Ascending aorta (tissue), 2 donors: ENCODE results near the gene VANGL2. TPM values are rescaled to one million over a fixed set of nuclear protein-coding genes. Genes with fewer than 3 reads are reported as not detected.

Experiments
- DNase-seq, 2 donors: peaks; one replicate each; pipeline ENCODE4 v3.0.0-alpha.2; 2019; ENCODE audit warnings: low spot score in 2 of 2
- H3K27ac ChIP-seq, 2 donors: fragments of 200-600 bp; sonication (generic); one replicate each; pipeline ENCODE4 v1.5.1; 2016 to 2017; ENCODE audit warnings: mild to moderate bottlenecking in 1 of 2
- H3K27me3 ChIP-seq: fragments of 200-600 bp; sonication (generic); one replicate; pipeline ENCODE4 v1.5.1; 2017
- H3K36me3 ChIP-seq, 2 donors: fragments of 200-600 bp; sonication (generic); one replicate each; pipeline ENCODE4 v1.5.1; 2016
- H3K4me1 ChIP-seq, 2 donors: fragments of 200-600 bp; sonication (generic); one replicate each; pipeline ENCODE4 v1.5.1; 2016 to 2017; ENCODE audit warnings: mild to moderate bottlenecking in 1 of 2
- H3K4me3 ChIP-seq, 2 donors: fragments of 200-600 bp; sonication (generic); one replicate each; pipeline ENCODE4 v1.5.1; 2016 to 2017; ENCODE audit warnings: mild to moderate bottlenecking in 1 of 2
- H3K9me3 ChIP-seq, 2 donors: fragments of 200-600 bp; sonication (generic); one replicate each; pipeline ENCODE4 v1.5.1; 2016
- intact Hi-C: fragments of 100-400 bp; cut with DNase I; formaldehyde crosslinking; loops from one replicate; pipeline ENCODE4 v1.15.1; 2023
- total RNA-seq: library from RNA; depleted of rRNA; stranded (reverse); fragments of >200 nt; gene quantifications from one replicate; pipeline ENCODE4 v1.1.0, GENCODE V29; 2016
- TF ChIP-seq, protein P1 (sequence below), 3 experiments: fragments of 200-600 bp in 2 of 3; fragments of 450-650 bp in 1 of 3; sonication (generic) in 2 of 3; IDR thresholded peaks; one replicate each; pipeline ENCODE4 v1.5.1; 2016 to 2019; ENCODE audit warnings: antibody characterized with exemption in 3 of 3, mild to moderate bottlenecking in 1 of 3, moderate library complexity in 1 of 3

The VANGL2 gene
- total RNA-seq, 1 donor from 2014 or later: 0.96 TPM

DNA sequence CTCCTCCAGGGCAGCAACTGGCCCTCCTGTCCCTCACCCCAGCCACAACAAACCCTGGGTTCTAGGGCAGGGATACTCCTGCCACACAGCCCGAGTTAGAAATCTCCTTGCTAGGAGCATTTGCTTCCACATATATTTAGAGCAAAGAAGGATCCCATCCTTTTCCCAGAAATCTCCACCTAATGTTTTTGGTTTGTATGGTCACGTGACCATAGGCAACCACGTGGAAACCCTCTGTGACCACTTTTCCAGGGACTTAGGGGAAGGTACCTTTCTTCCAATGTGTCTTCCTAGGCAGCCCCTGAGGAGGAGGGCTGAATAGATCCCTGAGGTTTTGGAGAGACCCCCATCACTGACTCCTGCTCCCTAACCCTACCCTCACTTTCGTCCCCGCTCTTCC, 25.5 kb downstream of the VANGL2 start:
- no peak overlapping the region for H3K27ac ChIP-seq
- no peaks in the 10 kb centered on the region for H3K27me3 ChIP-seq
- peak in 1 of 2 donors; percentile 13 for DNase-seq
- no peaks in the 10 kb centered on the region for H3K9me3 ChIP-seq
- TF ChIP-seq, protein P1, sequence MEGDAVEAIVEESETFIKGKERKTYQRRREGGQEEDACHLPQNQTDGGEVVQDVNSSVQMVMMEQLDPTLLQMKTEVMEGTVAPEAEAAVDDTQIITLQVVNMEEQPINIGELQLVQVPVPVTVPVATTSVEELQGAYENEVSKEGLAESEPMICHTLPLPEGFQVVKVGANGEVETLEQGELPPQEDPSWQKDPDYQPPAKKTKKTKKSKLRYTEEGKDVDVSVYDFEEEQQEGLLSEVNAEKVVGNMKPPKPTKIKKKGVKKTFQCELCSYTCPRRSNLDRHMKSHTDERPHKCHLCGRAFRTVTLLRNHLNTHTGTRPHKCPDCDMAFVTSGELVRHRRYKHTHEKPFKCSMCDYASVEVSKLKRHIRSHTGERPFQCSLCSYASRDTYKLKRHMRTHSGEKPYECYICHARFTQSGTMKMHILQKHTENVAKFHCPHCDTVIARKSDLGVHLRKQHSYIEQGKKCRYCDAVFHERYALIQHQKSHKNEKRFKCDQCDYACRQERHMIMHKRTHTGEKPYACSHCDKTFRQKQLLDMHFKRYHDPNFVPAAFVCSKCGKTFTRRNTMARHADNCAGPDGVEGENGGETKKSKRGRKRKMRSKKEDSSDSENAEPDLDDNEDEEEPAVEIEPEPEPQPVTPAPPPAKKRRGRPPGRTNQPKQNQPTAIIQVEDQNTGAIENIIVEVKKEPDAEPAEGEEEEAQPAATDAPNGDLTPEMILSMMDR (IDR thresholded peaks at IDR 0.05): no peak
- H3K36me3 ChIP-seq: no peaks in the 10 kb centered on the region
- H3K4me1 ChIP-seq: no peaks in the 10 kb centered on the region
- H3K4me3 ChIP-seq: no peak overlapping the region
- intact Hi-C loops: no loop called here

DNA sequence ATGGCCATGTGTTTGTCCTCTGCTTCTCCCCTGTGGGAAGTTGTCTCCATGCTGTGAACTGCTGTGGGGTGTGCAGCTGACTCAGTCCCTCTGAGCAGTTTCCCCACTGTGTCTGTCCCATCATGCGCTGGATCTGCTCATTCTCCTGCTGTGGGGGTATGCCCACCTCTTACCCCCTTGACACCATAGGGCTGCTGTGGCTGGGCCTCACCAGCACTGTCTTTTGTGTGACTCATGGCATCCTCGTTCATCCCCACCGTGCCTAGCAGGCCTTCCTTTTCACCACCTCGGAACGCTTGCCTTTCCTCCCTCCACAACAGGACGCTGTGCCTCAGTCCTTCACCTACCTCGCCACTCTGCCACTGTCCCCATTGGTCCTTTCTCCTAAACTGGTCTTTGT, 27.3 kb downstream of the VANGL2 start:
- Histone ChIP-seq H3K9me3 (no peaks in the 10 kb centered on the region), H3K36me3 (no peaks in the 10 kb centered on the region), H3K27me3 (no peaks in the 10 kb centered on the region), H3K4me3 (no peak overlapping the region), H3K4me1 (no peaks in the 10 kb centered on the region), H3K27ac (no peak overlapping the region)
- DNase-seq: peak in 1 of 2 donors; percentile 42
- TF ChIP-seq, protein P1 (IDR thresholded peaks at IDR 0.05): no peak
- intact Hi-C loops: no loop called here

GRCh38 chr1:160428053-160428452, 27.7 kb downstream of the VANGL2 start:
- intact Hi-C loops: no loop called here

GRCh38 chr1:160428655-160429054, 28.3 kb downstream of the VANGL2 start:
- Histone ChIP-seq H3K27ac (no peak overlapping the region), H3K4me1 (no peaks in the 10 kb centered on the region), H3K27me3 (no peaks in the 10 kb centered on the region), H3K36me3 (no peaks in the 10 kb centered on the region), H3K9me3 (no peaks in the 10 kb centered on the region), H3K4me3 (no peak overlapping the region)
- intact Hi-C loops: no loop called here
- peak in 1 of 2 donors; percentile 62 for DNase-seq
- TF ChIP-seq, protein P1 (IDR thresholded peaks at IDR 0.05): peak in 2 of 3 experiments; percentile 28 to 31

More at GRCh38 chr1:160428053-160428452, 27.7 kb downstream of the VANGL2 start:
- Histone ChIP-seq H3K9me3 (no peaks in the 10 kb centered on the region), H3K4me1 (no peaks in the 10 kb centered on the region), H3K27me3 (no peaks in the 10 kb centered on the region), H3K27ac (no peak overlapping the region), H3K36me3 (no peaks in the 10 kb centered on the region), H3K4me3 (no peak overlapping the region)
- DNase-seq: peak in 1 of 2 donors; percentile 3
- TF ChIP-seq, protein P1 (IDR thresholded peaks at IDR 0.05): no peak

DNA sequence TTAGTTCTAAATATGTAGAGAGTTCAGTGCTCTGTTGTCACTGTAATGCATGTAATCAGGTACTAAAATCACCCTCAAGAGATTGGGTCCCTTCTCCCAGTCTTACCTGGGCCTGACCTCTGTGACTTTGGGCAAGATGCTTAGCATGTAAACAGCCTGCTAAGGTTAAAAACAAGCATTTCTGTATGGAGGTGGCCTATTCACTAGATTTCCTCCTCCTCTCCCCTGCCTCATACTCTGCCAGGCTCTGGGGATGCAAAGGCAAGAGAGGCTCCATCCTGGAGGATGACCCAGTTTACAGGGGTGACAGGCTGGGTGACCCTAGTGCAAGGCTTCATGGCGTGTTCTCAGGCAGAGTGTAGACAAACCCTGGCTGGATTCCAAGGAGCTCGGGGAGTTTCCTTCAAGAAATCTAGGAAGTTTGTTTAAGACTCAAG, 28.8 kb downstream of the VANGL2 start:
- Histone ChIP-seq H3K4me3 (no peak overlapping the region), H3K36me3 (no peaks in the 10 kb centered on the region), H3K27ac (no peak overlapping the region), H3K4me1 (no peaks in the 10 kb centered on the region), H3K9me3 (no peaks in the 10 kb centered on the region), H3K27me3 (no peaks in the 10 kb centered on the region)
- TF ChIP-seq, protein P1 (IDR thresholded peaks at IDR 0.05): no peak
- DNase-seq: peak in 1 of 2 donors; percentile 58
- intact Hi-C loops: no loop called here
